Measurements from ENCODE around the gene C2orf15.
"Not testable (repeated sequence)": the region's sequence is repeated elsewhere in the genome, so short reads cannot be mapped to it uniquely, and the experiment has no call there.

The C2orf15 gene

GRCh38 chr2:99141110-99142108 is at the start of gene C2orf15:
Gene C2orf15 (plus strand): TSS chr2:99141707. CDS start chr2:99150559, 8,852 bp downstream.
- peak; percentile 94 to 95 for DNase-seq (ENCODE audit: low read depth in 2 of 2, low spot score in 1 of 2)

- DNase-seq (ENCODE audit: low read depth in 2 of 2, low spot score in 1 of 2) = no peak
Measured at GRCh38 chr2:99096728-99097127, 44.8 kb upstream of the C2orf15 start.

- no peak for DNase-seq (ENCODE audit: low read depth in 2 of 2, low spot score in 1 of 2)
Measured at GRCh38 chr2:99101697-99102096, 39.8 kb upstream of the C2orf15 start.

GRCh38 chr2:99104006-99104405 is 37.5 kb upstream of the C2orf15 start:
- DNase-seq (ENCODE audit: low read depth in 2 of 2, low spot score in 1 of 2) = no peak

- DNase-seq (ENCODE audit: low read depth in 2 of 2, low spot score in 1 of 2) = no peak
Measured at GRCh38 chr2:99106913-99107312, 34.6 kb upstream of the C2orf15 start.

- DNase-seq (ENCODE audit: low read depth in 2 of 2, low spot score in 1 of 2) = no peak
Measured at GRCh38 chr2:99111236-99111635, 30.3 kb upstream of the C2orf15 start.

GRCh38 chr2:99111945-99112344 is 29.6 kb upstream of the C2orf15 start:
- DNase-seq (ENCODE audit: low read depth in 2 of 2, low spot score in 1 of 2) = no peak

GRCh38 chr2:99112617-99113016 is 28.9 kb upstream of the C2orf15 start:
- DNase-seq (ENCODE audit: low read depth in 2 of 2, low spot score in 1 of 2) = no peak

GRCh38 chr2:99127981-99128380 is 13.5 kb upstream of the C2orf15 start:
- DNase-seq (ENCODE audit: low read depth in 2 of 2, low spot score in 1 of 2) = no peak

GRCh38 chr2:99135044-99135556 is 6.4 kb upstream of the C2orf15 start:
- not testable (repeated sequence) for DNase-seq (ENCODE audit: low read depth in 2 of 2, low spot score in 1 of 2)

- DNase-seq (ENCODE audit: low read depth in 2 of 2, low spot score in 1 of 2) = no peak
Measured at GRCh38 chr2:99139003-99139402, 2.5 kb upstream of the C2orf15 start.

GRCh38 chr2:99140056-99140859 is 1.2 kb upstream of the C2orf15 start:
- DNase-seq (ENCODE audit: low read depth in 2 of 2, low spot score in 1 of 2) = no peak

GRCh38 chr2:99140860-99141109 is 722 bp upstream of the C2orf15 start:
- DNase-seq (ENCODE audit: low read depth in 2 of 2, low spot score in 1 of 2) = no peak

- DNase-seq (ENCODE audit: low read depth in 2 of 2, low spot score in 1 of 2) = no peak
Measured at GRCh38 chr2:99150706-99151105, 9.2 kb downstream of the C2orf15 start.

GRCh38 chr2:99152199-99152895 is 10.8 kb downstream of the C2orf15 start:
- no peak for DNase-seq (ENCODE audit: low read depth in 2 of 2, low spot score in 1 of 2)

GRCh38 chr2:99153921-99154604 is 12.6 kb downstream of the C2orf15 start:
- no peak for DNase-seq (ENCODE audit: low read depth in 2 of 2, low spot score in 1 of 2)

- DNase-seq (ENCODE audit: low read depth in 2 of 2, low spot score in 1 of 2) = peak; percentile 85 to 89
Measured at GRCh38 chr2:99154643-99155536, 13.4 kb downstream of the C2orf15 start, which contains the start of the genes LIPT1 and TSGA10. Gene LIPT1 (plus strand): TSS chr2:99154967. CDS start chr2:99161958, 6,991 bp downstream. Gene TSGA10 (minus strand): TSS chr2:99154942. CDS start chr2:99109439, 45,503 bp downstream.

- DNase-seq (ENCODE audit: low read depth in 2 of 2, low spot score in 1 of 2) = no peak
Measured at GRCh38 chr2:99156891-99157290, 15.4 kb downstream of the C2orf15 start.

GRCh38 chr2:99158599-99158998 is 17.1 kb downstream of the C2orf15 start:
- no peak for DNase-seq (ENCODE audit: low read depth in 2 of 2, low spot score in 1 of 2)
